ENCODE results near the gene SORCS3.

DNA sequence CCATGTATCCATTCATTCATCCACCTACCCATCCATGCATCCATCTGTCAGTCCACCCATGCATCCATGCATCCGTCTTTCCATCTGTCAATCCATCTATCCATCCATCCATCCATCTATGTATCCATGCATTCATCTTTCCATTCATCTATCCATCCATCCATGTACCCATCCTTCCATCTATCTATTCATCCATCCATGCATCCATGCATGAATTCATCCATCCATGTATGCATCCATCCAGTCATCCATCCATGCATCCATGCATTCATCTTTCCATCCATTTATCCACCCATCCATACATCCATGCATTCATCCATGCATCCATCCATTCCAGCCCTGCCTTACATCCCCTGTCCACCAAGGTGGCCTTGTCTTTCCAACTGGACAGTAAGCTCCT, 45.7 kb downstream of the SORCS3 start:
- TF ChIP-seq, protein P1, sequence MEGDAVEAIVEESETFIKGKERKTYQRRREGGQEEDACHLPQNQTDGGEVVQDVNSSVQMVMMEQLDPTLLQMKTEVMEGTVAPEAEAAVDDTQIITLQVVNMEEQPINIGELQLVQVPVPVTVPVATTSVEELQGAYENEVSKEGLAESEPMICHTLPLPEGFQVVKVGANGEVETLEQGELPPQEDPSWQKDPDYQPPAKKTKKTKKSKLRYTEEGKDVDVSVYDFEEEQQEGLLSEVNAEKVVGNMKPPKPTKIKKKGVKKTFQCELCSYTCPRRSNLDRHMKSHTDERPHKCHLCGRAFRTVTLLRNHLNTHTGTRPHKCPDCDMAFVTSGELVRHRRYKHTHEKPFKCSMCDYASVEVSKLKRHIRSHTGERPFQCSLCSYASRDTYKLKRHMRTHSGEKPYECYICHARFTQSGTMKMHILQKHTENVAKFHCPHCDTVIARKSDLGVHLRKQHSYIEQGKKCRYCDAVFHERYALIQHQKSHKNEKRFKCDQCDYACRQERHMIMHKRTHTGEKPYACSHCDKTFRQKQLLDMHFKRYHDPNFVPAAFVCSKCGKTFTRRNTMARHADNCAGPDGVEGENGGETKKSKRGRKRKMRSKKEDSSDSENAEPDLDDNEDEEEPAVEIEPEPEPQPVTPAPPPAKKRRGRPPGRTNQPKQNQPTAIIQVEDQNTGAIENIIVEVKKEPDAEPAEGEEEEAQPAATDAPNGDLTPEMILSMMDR (IDR thresholded peaks at IDR 0.05; ENCODE audit: low read depth, low read length) = no peak
- TF ChIP-seq POLR2A (IDR thresholded peaks at IDR 0.05; ENCODE audit: extremely low read depth, insufficient read length) = no peak
